Erythroblast (primary cell): Measurements from ENCODE around the gene TMUB1.

Experiments
- GATA1 ChIP-seq: IDR thresholded peaks from 2 replicates; pipeline ENCODE4 v1.6.1; 2011; ENCODE audit warnings: low read depth, mild to moderate bottlenecking, control low read depth, low read length, moderate library complexity
- POLR2A ChIP-seq: IDR thresholded peaks from 2 replicates; pipeline ENCODE4 v1.6.1; 2011; ENCODE audit warnings: mild to moderate bottlenecking, low read length

GRCh38 chr7:151130741-151131157 lies 47.5 kb upstream of the TMUB1 start:
- TF ChIP-seq POLR2A (no peak), GATA1 (no peak)
